GM15510 (cell line): ENCODE data around the gene ACTN2.

Source experiments
- POLR2A ChIP-seq: IDR thresholded peaks from 3 replicates; pipeline ENCODE4 v1.6.1; 2011; ENCODE audit warnings: borderline replicate concordance; ENCODE audit not compliant: insufficient read length; ENCODE audit errors: extremely low read depth

Gene ACTN2

GRCh38 chr1:236716160-236716559, 29.9 kb downstream of the ACTN2 start:
- TF ChIP-seq POLR2A, result no peak

GRCh38 chr1:236717811-236718210, 31.5 kb downstream of the ACTN2 start:
- no peak for TF ChIP-seq POLR2A

GRCh38 chr1:236718328-236718727, 32.0 kb downstream of the ACTN2 start:
- TF ChIP-seq POLR2A, result no peak

GRCh38 chr1:236720206-236720605, 33.9 kb downstream of the ACTN2 start:
- TF ChIP-seq POLR2A, result no peak

GRCh38 chr1:236720611-236721010, 34.3 kb downstream of the ACTN2 start:
- TF ChIP-seq POLR2A, result no peak

- no peak for TF ChIP-seq POLR2A
Measured at GRCh38 chr1:236724049-236724448, 37.8 kb downstream of the ACTN2 start.

GRCh38 chr1:236724506-236724905, 38.2 kb downstream of the ACTN2 start:
- no peak for TF ChIP-seq POLR2A

GRCh38 chr1:236725668-236726067, 39.4 kb downstream of the ACTN2 start:
- TF ChIP-seq POLR2A, result no peak

- no peak for TF ChIP-seq POLR2A
Measured at GRCh38 chr1:236727521-236727920, 41.2 kb downstream of the ACTN2 start.

- no peak for TF ChIP-seq POLR2A
Measured at GRCh38 chr1:236728752-236729151, 42.5 kb downstream of the ACTN2 start.

- TF ChIP-seq POLR2A, result no peak
Measured at GRCh38 chr1:236733653-236734052, 47.4 kb downstream of the ACTN2 start.

- TF ChIP-seq POLR2A, result no peak
Measured at GRCh38 chr1:236734141-236734765, 48.0 kb downstream of the ACTN2 start.

GRCh38 chr1:236736761-236737160, 50.5 kb downstream of the ACTN2 start:
- no peak for TF ChIP-seq POLR2A

GRCh38 chr1:236741753-236742152, 55.5 kb downstream of the ACTN2 start:
- TF ChIP-seq POLR2A, result no peak

- no peak for TF ChIP-seq POLR2A
Measured at GRCh38 chr1:236742421-236743160, 56.3 kb downstream of the ACTN2 start.

- no peak for TF ChIP-seq POLR2A
Measured at GRCh38 chr1:236744533-236744932, 58.2 kb downstream of the ACTN2 start.

- no peak for TF ChIP-seq POLR2A
Measured at GRCh38 chr1:236746785-236747184, 60.5 kb downstream of the ACTN2 start.

GRCh38 chr1:236747311-236747985, 61.1 kb downstream of the ACTN2 start:
- TF ChIP-seq POLR2A, result no peak
